ENCODE measurements around the gene PREX1.

The PREX1 gene

DNA sequence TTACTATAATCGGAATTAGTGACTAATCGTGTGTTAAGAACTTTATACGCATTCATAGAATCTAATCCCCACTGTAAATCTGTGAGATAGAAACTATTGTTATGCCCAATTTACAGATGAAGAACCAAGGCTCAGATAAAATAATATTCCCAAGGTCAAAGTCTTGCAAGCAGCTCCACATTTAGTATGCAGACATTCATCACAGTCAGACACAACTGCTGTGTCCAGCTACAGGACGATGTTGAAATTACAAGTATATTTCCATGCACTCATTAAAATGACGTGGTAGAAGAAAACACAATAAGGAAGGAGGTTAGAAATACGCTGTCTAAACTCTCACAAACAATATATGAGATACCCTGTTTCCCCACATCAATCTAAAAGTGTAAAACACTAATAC lies 82.5 kb downstream of the PREX1 start:
- H3K4me3 ChIP-seq (ENCODE audit: low read depth, low read length): no peak overlapping the region

DNA sequence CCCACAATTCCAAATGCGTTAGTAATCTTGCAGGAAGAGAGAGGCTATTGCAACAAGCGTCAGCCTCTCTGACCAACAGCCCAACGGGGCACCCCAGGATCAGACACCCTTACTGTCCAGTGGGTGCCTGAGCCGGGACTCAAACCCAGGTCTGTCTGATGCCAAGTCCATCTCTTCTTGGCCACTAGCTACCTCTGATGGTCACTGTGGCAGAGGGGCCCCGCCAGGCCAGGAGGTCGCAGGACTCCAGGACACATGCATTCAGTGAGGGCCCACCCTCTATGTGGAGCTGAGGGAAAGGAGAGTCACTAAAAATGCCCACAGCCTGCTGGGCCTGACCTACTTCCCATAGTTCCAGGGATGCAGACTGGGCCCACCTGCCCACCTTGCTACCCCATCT lies 83.3 kb downstream of the PREX1 start:
- no peak for DNase-seq (ENCODE audit: low read depth)
- no peak overlapping the region for H3K4me3 ChIP-seq (ENCODE audit: low read depth, low read length)
- TF ChIP-seq, protein P1, sequence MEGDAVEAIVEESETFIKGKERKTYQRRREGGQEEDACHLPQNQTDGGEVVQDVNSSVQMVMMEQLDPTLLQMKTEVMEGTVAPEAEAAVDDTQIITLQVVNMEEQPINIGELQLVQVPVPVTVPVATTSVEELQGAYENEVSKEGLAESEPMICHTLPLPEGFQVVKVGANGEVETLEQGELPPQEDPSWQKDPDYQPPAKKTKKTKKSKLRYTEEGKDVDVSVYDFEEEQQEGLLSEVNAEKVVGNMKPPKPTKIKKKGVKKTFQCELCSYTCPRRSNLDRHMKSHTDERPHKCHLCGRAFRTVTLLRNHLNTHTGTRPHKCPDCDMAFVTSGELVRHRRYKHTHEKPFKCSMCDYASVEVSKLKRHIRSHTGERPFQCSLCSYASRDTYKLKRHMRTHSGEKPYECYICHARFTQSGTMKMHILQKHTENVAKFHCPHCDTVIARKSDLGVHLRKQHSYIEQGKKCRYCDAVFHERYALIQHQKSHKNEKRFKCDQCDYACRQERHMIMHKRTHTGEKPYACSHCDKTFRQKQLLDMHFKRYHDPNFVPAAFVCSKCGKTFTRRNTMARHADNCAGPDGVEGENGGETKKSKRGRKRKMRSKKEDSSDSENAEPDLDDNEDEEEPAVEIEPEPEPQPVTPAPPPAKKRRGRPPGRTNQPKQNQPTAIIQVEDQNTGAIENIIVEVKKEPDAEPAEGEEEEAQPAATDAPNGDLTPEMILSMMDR (IDR thresholded peaks at IDR 0.05; ENCODE audit: low read depth, low read length): no peak
- TF ChIP-seq, protein P2, sequence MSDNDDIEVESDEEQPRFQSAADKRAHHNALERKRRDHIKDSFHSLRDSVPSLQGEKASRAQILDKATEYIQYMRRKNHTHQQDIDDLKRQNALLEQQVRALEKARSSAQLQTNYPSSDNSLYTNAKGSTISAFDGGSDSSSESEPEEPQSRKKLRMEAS (IDR thresholded peaks at IDR 0.05; ENCODE audit: low read depth, low read length): no peak
- TF ChIP-seq MYC (IDR thresholded peaks at IDR 0.05; ENCODE audit: low read depth, low read length): no peak
- TF ChIP-seq POLR2A (IDR thresholded peaks at IDR 0.05; ENCODE audit: extremely low read depth, insufficient read length): no peak

More for the DNA sequence above, 82.5 kb downstream of the PREX1 start:
- TF ChIP-seq MYC (IDR thresholded peaks at IDR 0.05; ENCODE audit: low read depth, low read length) (no peak), POLR2A (IDR thresholded peaks at IDR 0.05; ENCODE audit: extremely low read depth, insufficient read length) (no peak)
- TF ChIP-seq, protein P1 (IDR thresholded peaks at IDR 0.05; ENCODE audit: low read depth, low read length): no peak
- TF ChIP-seq, protein P2 (IDR thresholded peaks at IDR 0.05; ENCODE audit: low read depth, low read length): no peak
- DNase-seq (ENCODE audit: low read depth): no peak

DNA sequence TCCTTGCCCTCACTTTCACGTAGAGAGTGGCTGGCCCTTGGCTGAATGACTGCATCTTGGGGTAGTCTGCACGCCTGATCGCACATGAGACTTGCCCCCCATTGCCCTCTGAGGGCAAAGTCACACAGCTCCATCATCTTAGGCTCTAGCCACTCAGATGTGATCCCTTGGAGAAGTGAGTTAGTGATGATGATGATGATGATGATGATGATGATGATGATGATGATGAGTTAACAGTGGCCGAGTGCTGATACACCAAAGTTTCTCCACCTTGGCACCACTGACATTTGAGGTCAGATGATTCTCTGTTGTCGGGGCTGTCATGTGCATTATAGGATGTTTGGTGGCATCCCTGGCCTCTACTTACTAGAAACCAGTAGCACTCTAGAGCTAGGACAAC lies 84.0 kb downstream of the PREX1 start:
- TF ChIP-seq, protein P1 (IDR thresholded peaks at IDR 0.05; ENCODE audit: low read depth, low read length): no peak
- no peak for TF ChIP-seq MYC (IDR thresholded peaks at IDR 0.05; ENCODE audit: low read depth, low read length)
- no peak for TF ChIP-seq POLR2A (IDR thresholded peaks at IDR 0.05; ENCODE audit: extremely low read depth, insufficient read length)
- TF ChIP-seq, protein P2 (IDR thresholded peaks at IDR 0.05; ENCODE audit: low read depth, low read length): no peak
- H3K4me3 ChIP-seq (ENCODE audit: low read depth, low read length): no peak overlapping the region
- DNase-seq (ENCODE audit: low read depth): no peak

DNA sequence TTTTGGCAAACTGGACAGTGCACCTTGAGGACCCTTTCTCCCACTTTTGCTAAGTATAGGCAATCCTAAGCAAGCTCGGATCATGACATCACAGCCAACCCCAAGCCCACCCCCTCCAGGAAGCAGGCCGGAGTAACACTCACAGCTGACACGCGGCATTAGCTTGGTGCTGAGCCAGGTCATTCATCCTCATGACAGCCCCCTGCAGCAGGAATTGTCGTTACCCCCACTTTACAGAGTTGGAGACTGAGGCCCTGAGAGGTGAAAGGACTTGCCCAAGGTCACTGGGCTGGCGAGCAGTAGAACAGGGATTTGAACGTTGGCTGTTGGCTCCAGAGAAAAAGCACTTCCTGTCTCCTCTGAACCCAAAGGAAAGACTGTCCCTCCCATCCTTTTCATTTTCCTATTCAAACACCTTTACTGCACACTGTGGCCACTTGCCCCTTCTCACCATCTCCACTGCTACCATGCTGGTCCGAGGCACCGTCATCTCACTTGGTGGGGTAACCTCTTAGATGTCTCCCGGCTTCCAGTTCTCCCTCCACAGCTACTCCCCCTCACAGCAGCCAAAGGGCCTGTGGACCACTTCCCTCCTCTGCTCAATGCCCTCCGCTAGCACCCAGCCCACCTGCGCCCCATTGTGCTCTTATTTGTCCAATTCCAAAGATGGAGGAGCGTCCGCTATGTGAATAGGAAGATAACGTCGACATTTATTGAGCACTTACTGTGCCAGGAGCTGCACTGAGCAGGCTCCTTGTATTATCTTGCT lies 84.7 kb downstream of the PREX1 start:
- TF ChIP-seq, protein P2 (IDR thresholded peaks at IDR 0.05; ENCODE audit: low read depth, low read length): no peak
- TF ChIP-seq POLR2A (IDR thresholded peaks at IDR 0.05; ENCODE audit: extremely low read depth, insufficient read length): no peak
- TF ChIP-seq, protein P1 (IDR thresholded peaks at IDR 0.05; ENCODE audit: low read depth, low read length): no peak
- no peak for TF ChIP-seq MYC (IDR thresholded peaks at IDR 0.05; ENCODE audit: low read depth, low read length)
- DNase-seq (ENCODE audit: low read depth): no peak
- H3K4me3 ChIP-seq (ENCODE audit: low read depth, low read length): no peak overlapping the region

DNA sequence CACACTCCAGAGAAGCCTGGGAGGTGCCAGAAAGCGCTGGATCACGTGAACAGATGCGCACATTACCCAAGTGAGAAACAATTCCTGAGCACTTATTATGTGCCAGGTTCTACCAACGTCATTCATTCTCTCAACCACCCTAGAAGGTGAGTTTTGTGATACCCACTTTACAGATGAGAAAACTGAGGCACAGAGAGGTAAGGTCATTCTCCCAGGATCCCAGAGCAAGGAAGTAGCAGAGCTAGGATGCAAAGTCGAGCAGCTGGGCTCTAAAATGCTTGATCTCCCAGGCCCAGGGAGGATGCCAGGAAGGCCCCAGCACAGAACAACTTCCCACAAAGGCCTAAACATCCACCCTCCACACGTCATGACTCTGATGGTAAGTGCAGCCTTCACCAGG lies 85.6 kb downstream of the PREX1 start:
- DNase-seq (ENCODE audit: low read depth): no peak
- no peak overlapping the region for H3K4me3 ChIP-seq (ENCODE audit: low read depth, low read length)
- TF ChIP-seq, protein P1 (IDR thresholded peaks at IDR 0.05; ENCODE audit: low read depth, low read length): no peak
- no peak for TF ChIP-seq MYC (IDR thresholded peaks at IDR 0.05; ENCODE audit: low read depth, low read length)
- TF ChIP-seq, protein P2 (IDR thresholded peaks at IDR 0.05; ENCODE audit: low read depth, low read length): no peak
